Measurements from ENCODE around the gene KASH5.

- TF ChIP-seq E2F5 (CRISPR knock-in tag; IDR thresholded peaks at IDR 0.05) (no peak), CREM (CRISPR knock-in tag; IDR thresholded peaks at IDR 0.05) (no peak)
Observed at GRCh38 chr19:49448432-49448786, 60.4 kb downstream of the KASH5 start.
